Vagina (tissue), 2 donors: ENCODE measurements around the gene PCDHGC3.

Experiments
- POLR2A ChIP-seq, 2 donors: fragments of 450-650 bp; IDR thresholded peaks; one replicate each; pipeline ENCODE4 v1.6.1; 2017; ENCODE audit warnings: antibody characterized with exemption in 2 of 2, mild to moderate bottlenecking in 2 of 2, moderate library complexity in 2 of 2
- TF ChIP-seq, protein P1 (sequence below), 3 experiments: fragments of 450-650 bp in 2 of 3; fragments of 200-600 bp in 1 of 3; sonication (generic) in 1 of 3; IDR thresholded peaks; one replicate each; pipeline ENCODE4 v1.5.1; 2017 to 2019; ENCODE audit warnings: antibody characterized with exemption in 3 of 3, mild to moderate bottlenecking in 2 of 3, moderate library complexity in 2 of 3

GRCh38 chr5:141525653-141526052, 49.9 kb downstream of the PCDHGC3 start:
- no peak for TF ChIP-seq POLR2A (IDR thresholded peaks at IDR 0.05)
- TF ChIP-seq, protein P1, sequence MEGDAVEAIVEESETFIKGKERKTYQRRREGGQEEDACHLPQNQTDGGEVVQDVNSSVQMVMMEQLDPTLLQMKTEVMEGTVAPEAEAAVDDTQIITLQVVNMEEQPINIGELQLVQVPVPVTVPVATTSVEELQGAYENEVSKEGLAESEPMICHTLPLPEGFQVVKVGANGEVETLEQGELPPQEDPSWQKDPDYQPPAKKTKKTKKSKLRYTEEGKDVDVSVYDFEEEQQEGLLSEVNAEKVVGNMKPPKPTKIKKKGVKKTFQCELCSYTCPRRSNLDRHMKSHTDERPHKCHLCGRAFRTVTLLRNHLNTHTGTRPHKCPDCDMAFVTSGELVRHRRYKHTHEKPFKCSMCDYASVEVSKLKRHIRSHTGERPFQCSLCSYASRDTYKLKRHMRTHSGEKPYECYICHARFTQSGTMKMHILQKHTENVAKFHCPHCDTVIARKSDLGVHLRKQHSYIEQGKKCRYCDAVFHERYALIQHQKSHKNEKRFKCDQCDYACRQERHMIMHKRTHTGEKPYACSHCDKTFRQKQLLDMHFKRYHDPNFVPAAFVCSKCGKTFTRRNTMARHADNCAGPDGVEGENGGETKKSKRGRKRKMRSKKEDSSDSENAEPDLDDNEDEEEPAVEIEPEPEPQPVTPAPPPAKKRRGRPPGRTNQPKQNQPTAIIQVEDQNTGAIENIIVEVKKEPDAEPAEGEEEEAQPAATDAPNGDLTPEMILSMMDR (IDR thresholded peaks at IDR 0.05), result no peak
